Stimulated activated CD4-positive, alpha-beta T cell treated with anti-CD3 and anti-CD28 coated beads, Interleukin-15, amount 100 ng/mL, for 24 hours (primary cell): ENCODE measurements around the gene CMTM4.
"Not testable (repeated sequence)": the region's sequence is repeated elsewhere in the genome, so short reads cannot be mapped to it uniquely, and the experiment has no call there.

Source experiments
- DNase-seq: peaks from one replicate; pipeline ENCODE4 v3.0.0-alpha.2; 2020

Gene CMTM4

DNA sequence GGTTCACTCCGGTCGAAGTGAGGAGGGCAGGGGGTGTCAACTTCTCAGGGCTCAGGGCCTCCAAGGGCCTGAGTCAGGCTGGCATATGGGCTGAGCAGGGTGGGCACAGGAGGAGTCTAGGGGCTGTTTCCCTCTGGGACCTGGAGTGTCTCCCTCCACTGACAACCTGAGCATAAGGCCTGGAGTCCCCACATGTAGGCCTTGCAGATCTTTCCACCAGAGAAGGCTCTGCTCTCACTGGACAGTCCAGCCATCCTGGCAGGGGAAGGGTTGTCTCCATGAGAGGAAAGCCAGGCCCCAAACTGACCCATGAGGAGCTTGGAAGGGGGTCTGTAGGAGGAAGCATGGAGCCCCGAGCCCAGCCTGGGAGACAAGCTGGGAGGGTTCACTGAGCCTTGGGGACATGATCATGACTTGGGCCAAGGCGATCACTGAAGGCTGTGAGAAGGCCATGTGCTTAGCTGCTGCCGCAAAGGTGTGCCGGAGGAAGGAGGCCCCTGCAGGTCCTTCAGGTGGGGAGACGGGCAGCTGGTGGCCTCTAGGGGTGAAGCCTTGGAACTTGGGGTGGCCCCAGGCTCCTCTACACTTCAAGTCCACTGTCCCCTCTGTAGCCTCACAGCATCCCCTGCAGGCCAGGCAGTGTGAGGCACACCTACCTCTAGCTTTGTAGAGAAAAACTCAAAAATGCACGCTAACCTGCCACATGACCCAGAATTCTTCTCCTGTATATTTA is 107.4 kb downstream of the CMTM4 start:
- DNase-seq, result peak; percentile 69

DNA sequence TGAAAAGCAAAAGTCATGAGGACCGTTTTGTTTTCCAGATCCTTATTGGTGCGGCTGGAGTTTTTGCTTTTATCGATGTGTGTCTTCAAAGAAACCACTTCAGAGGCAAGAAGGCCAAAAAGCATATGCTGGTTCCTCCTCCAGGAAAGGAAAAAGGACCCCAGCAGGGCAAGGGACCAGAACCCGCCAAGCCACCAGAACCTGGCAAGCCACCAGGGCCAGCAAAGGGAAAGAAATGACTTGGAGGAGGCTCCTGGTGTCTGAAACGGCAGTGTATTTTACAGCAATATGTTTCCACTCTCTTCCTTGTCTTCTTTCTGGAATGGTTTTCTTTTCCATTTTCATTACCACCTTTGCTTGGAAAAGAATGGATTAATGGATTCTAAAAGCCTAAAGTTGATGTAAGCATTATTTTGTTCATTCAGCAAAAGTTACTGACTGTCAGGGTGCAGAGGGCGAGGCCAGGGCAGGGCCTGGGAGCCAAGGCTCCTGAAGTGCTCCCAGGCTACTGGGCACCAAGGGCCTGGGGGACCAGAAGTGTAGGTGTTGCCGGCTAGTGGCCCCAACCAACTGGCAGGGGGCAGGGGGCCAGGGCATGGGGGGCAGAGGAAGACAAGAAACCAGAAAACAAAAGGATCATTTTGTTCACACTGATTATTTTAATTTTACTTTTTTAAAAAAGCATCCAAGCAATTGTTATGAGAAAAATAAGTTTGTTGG is 108.5 kb downstream of the CMTM4 start:
- no peak for DNase-seq

DNA sequence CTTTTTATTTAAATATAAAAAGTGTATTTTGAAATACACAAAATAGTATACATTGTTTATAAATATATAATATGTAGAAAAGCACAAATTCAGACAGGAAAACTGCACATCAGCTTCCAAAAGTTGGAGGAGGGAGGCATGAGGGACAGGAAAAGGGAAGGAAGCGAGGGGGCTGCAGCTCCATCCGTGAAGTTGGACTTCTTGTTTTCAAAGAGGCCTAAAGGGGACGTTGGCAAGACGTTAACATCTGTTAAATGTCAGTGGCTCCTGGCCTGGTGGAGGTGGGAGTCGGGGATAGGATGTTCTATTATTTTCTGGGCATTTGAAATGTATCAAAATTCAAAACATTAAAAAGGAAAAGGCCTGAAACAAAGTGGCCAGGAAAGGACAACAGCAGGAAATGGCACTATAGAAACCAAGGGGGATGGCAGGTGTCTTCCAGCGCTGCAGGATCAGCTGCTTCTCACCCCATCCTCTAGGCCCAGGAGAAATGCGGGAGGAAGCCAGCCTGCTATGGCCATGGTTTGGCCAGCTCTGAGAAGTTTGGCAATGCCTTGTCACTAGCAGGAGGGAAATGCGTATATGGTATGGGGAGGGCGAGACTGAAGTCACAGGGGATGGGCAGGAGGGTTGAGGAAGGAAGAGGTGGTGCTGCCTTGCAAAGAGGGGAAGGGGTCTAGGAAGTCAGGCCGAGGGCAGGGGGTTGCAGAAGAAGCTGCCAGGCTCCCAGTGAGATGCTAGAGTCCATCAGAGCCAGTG is 110.9 kb downstream of the CMTM4 start:
- DNase-seq, result no peak

DNA sequence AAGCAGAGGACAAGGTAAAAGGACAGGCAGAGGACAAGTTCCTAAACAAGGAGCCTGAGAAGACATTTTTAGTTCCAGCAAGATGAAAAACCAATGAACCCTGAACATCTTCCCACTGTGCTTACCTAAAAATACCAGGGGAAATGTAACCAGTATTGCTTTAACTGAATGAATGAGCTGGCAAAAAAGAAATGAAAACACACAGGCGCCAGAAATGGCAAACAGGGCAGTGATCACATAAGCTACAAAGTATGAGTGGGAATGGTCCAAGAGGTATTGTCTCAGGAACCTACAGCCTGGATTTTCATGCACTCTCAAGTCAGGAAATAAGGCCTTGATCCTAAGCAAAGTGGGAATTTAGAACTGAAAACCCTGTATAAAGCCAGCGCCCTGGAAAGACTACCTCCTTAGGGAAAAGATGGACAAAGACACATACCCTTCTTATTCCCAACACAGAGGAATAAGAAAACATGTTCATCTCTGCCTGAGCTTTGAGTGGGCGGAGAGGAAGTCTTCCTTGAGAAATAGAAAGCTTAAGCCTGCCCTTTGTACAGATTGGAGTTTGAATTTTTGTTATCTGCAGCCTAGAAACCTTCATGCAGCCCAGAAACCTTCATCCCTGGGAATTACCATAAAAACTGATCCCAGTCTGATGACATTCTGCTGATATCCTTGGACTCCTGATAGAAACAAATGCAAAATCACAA is 115.1 kb downstream of the CMTM4 start:
- no peak for DNase-seq

DNA sequence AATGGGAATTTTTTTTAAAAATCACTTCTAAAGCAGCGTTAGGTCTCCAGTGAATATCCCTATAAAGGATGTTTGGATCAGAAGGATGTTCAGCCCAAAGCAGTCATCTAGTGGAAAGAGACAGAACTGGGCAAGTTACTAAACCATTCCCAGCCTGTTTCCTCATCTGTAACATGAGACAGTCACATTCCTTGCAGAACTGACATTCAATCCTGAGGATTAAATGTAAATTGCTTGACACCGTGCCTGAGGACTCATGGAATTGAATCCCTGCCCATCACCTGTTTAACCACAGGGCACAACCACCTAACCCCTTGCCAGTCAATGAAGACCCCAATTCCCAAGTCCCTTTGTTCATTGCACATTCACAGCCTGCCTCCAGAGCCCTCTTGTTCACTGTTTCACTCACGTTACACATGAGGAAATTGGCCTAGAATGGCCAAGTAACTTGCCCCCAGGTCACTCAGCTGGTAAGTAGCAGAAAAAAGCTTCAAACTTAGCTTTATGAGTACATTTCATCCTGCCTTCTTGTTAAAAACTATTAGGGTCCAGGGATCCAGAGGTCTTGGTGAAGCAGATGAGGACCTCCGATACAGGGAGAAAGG is 115.8 kb downstream of the CMTM4 start:
- no peak for DNase-seq

DNA sequence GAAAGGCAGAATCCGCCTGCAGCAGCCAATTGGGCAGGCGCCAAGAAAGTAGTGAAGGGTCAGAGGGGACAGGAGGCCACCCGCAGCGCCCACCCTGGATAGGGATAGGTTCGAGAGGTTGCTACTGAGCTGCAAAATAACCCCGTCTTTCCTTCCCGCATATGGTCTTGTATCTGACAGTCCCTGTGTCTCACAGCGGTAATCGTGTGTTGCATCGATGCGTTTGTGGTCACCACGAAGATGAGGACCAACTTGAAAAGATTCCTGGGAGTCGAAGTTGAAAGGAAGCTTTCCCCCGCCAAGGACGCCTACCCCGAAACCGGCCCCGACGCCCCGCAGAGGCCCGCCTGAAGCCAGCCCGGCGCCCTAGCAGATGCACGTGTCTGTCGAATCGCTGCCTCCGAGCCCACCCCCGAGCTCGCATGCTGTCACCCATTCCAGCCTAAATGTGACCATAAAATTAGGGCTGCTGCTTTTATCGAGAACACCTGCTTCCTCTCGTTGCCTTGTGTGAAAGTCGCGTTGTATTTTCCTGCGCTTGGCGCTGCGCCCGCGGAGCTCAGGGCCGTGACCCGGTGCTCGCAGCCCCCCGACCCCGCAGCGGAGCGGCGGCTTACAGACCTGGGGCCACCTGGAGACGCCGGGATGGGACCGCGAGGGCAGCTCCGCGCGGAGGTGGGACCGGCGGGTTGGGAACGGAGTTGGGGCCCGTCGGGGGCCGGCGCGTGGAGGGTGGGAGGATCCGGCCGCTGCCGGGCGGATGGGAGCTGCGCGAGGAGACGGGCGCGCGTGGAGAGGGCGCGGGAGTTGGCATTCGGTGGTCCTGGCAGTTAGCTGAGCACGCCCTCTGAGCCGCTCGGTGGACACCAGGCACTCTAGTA is 117.7 kb downstream of the CMTM4 start, which contains the start of gene CMTM2:
TSS of gene CMTM2 (plus strand) at position 813 of the 881 bp plus-strand sequence. CDS start 145 bp downstream, outside the sequence.
- DNase-seq, result peak; percentile 24

DNA sequence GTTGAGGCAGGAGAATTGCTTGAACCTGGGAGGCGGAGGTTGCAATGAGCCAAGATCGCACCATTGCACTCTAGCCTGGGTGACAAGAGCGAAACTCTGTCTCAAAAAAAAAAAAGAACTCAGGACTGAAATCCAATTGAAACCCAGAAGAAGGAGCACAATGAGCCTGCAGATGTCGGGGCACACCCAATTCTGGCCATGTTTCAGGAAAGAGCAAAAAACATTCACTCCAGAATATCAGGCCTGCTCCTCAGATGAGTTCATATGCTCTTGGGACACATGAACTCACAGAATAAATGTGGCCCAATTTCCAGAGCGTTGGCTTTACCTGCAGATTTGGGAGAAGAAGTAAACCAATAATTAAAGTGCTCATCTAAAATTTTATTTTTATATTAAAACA is 120.2 kb downstream of the CMTM4 start:
- DNase-seq, result no peak

DNA sequence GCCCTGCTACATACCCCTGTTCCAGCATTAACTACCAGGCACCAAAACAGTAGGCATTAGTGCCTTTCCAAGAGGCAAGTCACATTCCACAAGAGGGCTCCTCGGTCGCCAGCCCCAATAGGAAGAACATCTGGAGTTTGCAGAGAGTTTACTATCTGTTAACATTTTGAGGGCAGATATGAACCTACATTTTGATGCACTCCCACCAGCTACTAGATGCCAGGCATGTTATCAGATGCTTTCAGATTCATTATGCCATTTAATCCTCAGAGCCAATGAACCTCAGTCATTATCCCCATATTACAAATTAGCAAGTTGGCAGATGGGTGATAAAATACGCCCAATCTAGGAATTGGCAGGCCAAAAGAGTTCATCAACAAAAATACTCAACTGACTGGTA is 121.5 kb downstream of the CMTM4 start:
- no peak for DNase-seq

DNA sequence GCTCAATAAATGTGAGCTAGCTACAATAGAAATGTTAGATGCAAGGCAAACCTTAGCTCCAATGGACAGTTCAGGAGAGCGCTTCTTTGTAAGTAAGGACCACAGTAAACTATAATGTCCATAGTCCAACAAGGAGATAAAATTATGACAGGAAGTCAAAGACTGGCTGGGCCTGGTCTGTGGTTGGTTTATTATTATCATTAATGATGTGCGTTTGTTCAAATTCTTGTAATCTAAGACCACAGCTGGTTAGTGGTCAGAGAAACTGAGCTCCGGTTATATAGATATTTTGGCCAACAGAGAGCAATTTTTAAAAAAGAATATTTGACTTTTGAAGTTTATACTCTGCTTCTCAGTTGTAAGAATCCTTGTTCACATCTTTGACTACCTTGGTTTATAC is 122.0 kb downstream of the CMTM4 start:
- no peak for DNase-seq

DNA sequence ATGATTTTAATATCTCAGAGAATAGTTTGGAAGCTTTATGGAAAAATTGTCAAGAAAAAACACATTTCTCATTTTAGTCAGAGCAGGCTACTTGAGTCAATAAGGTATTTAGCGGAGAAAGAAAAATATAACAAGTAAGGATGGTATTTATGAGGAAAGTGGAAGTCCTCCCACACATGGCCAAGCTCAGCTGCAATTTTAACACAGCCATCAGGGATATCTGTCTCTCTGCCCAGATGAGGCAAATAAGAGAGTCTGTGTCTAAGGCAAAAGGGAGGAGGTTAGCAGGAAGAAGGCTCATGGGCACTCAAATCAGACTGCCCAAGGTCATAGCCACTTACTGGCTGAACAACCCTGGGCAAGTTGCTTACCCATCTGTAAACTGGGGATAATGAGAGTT is 122.5 kb downstream of the CMTM4 start:
- DNase-seq, result no peak

DNA sequence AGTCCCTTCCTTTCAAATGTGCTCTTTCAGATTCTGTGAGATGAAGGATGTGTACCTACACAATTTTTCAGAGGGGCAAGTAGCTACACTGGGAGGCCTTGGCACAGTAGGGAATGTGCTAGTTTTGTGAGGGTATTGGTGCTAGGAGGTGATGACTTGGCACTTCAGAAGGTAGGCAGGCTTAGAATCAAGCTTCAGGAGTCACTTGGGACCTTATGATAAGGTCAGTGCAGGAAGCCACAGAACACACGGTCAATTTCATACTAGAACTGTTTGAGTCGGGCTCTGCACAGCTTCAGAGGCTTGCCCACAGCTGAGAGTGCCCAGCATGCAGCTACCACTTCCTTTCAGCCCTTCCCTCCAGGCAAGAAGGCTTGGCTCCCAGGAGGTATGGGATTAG is 124.2 kb downstream of the CMTM4 start:
- no peak for DNase-seq

DNA sequence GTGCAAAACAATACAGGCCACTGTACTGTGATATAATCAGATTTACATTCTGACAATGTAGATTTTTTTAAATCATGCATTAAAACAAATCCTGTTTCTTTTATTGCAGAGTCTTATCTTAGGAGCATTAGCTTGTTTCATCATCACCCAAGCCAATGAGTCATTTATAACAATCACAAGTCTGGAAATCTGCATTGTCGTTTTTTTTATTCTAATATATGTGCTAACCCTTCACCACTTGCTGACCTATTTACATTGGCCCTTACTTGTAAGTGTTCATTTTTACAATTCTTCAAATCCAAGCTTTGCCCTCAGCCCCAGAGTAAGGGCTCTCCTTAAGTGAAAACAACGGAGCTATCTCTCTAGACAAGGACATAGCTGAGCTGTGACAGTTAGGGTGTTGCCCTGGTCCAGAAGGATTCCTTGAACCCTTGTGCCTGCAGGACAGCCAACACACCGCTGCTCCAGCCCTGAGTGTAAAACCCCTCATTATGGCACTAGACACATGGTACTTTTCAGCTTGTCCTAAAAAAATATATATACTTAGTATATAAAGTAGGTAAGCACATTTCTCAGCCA is 126.6 kb downstream of the CMTM4 start:
- DNase-seq, result no peak

DNA sequence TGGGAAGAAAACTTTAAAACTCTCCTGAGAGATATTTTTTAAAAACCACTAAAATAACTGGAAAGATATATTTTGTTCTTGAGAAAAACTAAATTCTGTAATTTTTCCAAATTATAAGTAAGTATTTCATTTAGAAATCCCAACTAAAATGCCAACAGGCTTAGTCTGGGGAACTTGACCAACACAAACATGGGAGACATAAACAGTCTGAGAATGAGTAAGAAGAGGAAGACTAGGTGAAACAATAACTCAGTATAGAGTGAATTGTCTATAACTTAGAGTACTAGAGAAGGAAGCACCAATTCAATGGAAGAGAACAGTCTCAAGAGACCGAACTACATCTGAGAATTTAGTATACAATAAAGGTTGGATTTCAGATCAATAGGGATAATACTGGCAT is 127.4 kb downstream of the CMTM4 start:
- DNase-seq, result no peak

DNA sequence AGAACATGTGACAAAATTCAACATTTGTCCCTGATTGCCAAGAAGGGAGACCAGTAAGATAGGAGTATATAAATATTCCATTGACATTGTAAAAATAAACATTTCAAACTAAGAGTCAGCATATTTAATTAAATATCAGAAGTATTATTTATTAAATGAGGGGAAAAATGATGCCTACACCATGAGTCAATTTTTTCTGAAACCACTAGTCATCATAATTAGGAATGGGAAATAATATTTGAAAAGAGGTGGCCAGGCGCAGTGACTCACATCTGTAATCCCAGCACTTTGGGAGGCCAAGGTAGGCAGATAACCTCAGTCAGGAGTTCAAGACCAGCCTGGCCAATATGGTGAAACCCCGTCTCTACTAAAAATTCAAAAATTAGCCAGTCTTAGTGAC is 128.2 kb downstream of the CMTM4 start:
- DNase-seq, result no peak

DNA sequence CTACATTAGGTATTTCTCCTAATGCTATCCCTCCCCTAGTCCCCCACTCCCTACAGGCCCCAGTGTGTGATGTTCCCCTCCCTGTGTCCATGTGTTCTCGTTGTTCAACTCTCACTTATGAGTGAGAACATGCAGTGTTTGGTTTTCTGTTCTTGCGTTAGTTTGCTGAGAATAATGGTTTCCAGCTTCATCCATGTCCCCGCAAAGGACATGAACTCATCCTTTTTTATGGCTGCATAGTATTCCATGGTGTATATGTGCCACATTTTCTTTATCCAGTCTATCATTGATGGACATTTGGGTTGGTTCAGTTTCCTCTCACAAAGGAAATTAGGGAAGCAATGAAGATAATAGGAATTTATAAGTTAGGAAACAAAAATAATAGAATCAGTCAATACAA is 129.3 kb downstream of the CMTM4 start:
- DNase-seq, result not testable (repeated sequence)

DNA sequence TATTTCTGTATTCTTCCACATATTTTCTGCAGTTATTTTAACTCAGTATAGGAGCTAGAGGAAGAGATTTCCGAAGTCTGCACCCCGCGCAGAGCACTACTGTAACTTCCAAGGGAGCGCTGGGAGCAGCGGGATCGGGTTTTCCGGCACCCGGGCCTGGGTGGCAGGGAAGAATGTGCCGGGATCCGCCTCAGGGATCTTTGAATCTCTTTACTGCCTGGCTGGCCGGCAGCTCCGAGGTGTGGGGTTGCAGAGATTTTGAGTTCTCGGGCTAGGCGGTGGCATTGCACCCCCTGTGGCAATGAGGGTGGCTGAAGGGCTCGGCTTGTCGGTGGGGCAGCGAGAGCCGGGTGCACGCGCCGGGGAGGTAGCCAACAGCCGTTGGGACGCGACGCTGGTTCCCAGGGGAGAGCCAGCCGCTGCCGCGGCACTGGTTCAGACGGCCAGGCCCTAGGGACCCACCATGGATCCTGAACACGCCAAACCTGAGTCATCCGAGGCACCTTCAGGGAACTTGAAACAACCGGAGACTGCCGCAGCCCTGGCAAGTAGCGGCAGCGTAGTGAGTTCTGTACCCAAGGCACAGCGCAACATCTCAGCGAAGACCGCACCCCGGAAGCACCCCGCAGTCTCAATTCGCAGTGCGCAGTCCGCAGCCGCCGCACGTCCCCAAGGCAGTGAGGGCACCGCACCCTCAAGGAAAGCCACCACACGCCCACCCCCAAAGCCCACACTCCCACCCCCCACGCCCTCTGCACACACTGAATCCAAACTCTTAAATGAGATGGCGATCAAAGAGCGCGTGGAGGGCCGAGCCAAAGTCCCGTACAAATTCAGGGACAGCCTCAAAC is 130.3 kb downstream of the CMTM4 start, which contains the start of gene CMTM1:
TSS of gene CMTM1 (plus strand) at position 389 of the 851 bp plus-strand sequence. CDS start at position 464, 75 bp downstream.
- no peak for DNase-seq
